C4-2B (cell line): ENCODE results near the gene RAB3D.

Experiments
- ZFX ChIP-seq: fragments of 450-650 bp; IDR thresholded peaks from 2 replicates; pipeline ENCODE4 v1.6.1; 2017
- TF ChIP-seq, protein P1 (sequence below): fragments of 450-650 bp; conservative IDR thresholded peaks from 2 replicates; pipeline ENCODE4 v1.5.1; 2017; ENCODE audit warnings: mild to moderate bottlenecking

DNA sequence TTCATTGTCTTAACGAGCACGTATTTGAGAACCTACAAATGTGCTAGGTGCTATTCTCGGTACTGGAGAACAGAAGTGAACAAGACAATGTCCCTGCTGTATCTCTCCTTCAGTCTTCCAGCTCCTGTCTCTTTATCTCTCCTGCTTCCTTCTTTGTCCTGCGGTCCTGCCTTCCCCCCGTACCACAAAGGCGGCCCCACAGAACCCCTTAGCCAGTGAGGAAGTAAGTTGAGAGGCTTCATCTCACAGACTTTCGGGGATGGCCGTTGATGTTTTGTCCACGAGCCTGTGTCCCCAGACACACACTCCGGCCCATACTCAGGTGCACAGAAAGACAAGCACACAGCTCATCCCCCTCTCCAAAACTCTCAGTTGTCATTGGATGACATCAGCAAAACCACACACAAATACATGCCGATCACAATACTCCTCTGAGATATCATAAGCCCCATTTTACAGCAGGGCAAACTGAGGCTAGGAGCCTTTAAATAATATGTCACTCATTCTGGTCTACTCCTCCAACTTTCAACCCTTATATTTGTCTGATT lies 34.5 kb upstream of the RAB3D start:
- TF ChIP-seq, protein P1, sequence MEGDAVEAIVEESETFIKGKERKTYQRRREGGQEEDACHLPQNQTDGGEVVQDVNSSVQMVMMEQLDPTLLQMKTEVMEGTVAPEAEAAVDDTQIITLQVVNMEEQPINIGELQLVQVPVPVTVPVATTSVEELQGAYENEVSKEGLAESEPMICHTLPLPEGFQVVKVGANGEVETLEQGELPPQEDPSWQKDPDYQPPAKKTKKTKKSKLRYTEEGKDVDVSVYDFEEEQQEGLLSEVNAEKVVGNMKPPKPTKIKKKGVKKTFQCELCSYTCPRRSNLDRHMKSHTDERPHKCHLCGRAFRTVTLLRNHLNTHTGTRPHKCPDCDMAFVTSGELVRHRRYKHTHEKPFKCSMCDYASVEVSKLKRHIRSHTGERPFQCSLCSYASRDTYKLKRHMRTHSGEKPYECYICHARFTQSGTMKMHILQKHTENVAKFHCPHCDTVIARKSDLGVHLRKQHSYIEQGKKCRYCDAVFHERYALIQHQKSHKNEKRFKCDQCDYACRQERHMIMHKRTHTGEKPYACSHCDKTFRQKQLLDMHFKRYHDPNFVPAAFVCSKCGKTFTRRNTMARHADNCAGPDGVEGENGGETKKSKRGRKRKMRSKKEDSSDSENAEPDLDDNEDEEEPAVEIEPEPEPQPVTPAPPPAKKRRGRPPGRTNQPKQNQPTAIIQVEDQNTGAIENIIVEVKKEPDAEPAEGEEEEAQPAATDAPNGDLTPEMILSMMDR = no peak
- no peak for TF ChIP-seq ZFX
